Vagina (tissue), 2 donors: ENCODE data around the gene LDLRAD1.

Source experiments
- POLR2AphosphoS5 ChIP-seq, 2 donors: sonication (generic); formaldehyde crosslinking; IDR thresholded peaks; one replicate each; pipeline ENCODE4 v1.9.0; 2017; ENCODE audit warnings: antibody characterized with exemption in 2 of 2, mild to moderate bottlenecking in 2 of 2, low read depth in 1 of 2; ENCODE audit not compliant: insufficient read depth in 1 of 2
- TF ChIP-seq, protein P1 (sequence below), 3 experiments: fragments of 450-650 bp in 2 of 3; fragments of 200-600 bp in 1 of 3; sonication (generic) in 1 of 3; IDR thresholded peaks; one replicate each; pipeline ENCODE4 v1.5.1; 2017 to 2019; ENCODE audit warnings: antibody characterized with exemption in 3 of 3, mild to moderate bottlenecking in 2 of 3, moderate library complexity in 2 of 3

DNA sequence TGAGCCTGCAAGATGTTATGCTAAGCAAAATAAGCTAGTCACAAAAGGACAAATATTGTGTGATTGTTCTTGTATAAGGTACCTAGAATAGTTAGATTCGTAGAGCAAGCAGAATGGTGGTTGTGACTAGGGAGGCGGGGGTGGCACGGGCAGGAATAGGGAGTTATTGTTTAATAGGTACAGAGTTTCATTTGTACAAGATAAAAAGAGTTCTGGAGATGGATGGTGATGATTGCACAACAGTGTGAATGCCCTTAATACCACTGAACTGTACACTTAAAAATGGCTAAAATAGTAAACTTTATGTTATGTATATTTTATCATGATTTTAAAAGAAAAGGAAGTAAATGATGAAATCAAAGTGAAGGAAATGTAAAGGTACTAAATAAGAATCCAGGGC lies 51.2 kb downstream of the LDLRAD1 start:
- TF ChIP-seq, protein P1, sequence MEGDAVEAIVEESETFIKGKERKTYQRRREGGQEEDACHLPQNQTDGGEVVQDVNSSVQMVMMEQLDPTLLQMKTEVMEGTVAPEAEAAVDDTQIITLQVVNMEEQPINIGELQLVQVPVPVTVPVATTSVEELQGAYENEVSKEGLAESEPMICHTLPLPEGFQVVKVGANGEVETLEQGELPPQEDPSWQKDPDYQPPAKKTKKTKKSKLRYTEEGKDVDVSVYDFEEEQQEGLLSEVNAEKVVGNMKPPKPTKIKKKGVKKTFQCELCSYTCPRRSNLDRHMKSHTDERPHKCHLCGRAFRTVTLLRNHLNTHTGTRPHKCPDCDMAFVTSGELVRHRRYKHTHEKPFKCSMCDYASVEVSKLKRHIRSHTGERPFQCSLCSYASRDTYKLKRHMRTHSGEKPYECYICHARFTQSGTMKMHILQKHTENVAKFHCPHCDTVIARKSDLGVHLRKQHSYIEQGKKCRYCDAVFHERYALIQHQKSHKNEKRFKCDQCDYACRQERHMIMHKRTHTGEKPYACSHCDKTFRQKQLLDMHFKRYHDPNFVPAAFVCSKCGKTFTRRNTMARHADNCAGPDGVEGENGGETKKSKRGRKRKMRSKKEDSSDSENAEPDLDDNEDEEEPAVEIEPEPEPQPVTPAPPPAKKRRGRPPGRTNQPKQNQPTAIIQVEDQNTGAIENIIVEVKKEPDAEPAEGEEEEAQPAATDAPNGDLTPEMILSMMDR (IDR thresholded peaks at IDR 0.05), result no peak
- no peak for TF ChIP-seq POLR2AphosphoS5 (IDR thresholded peaks at IDR 0.05; ENCODE audit: insufficient read depth in 1 of 2, low read depth in 1 of 2)
